Measurements from ENCODE around the gene C12orf43. TPM values are rescaled to one million over a fixed set of nuclear protein-coding genes. Genes with fewer than 3 reads are reported as not detected.

The C12orf43 gene
- total RNA-seq, 1 experiment from 2014 or later: 35.4 TPM

- Histone ChIP-seq H2AFZ (ENCODE audit: low read length) (no peak overlapping the region), H3K9me3 (ENCODE audit: low read length) (no peaks in the 10 kb centered on the region), H3K9me2 (replicated peaks; ENCODE audit: low read length) (no peaks in the 10 kb centered on the region; the same call in 1 of the 2 replicates), H3K4me2 (ENCODE audit: low read length) (no peak overlapping the region), H3K27me3 (ENCODE audit: low read length) (no peaks in the 10 kb centered on the region), H3K36me3 (ENCODE audit: low read depth, low read length) (peaks cover 4% of the 10 kb centered on the region), H3K9ac (ENCODE audit: low read length) (no peak overlapping the region), H3K27ac (ENCODE audit: low read length) (no peak overlapping the region), H4K20me1 (ENCODE audit: low read length) (no peaks in the 10 kb centered on the region), H3K4me3 (ENCODE audit: low read length) (no peak overlapping the region), H3F3A (ENCODE audit: low read length, unreplicated experiment) (no peaks in the 10 kb centered on the region), H3K79me2 (ENCODE audit: low read length) (no peaks in the 10 kb centered on the region), H3K4me1 (ENCODE audit: insufficient read depth, low read length) (no peaks in the 10 kb centered on the region)
- intact Hi-C loops (cut with micrococcal nuclease): no loop called here
- ATAC-seq (no peak), DNase-seq (no peak)
- ChIA-PET POLR2A (ENCODE audit: unreplicated experiment) (no interaction called here), CTCF (no interaction called here)
- no TSS peak for BruUV-seq (replicated peaks)
- TF ChIP-seq EZH2 (IDR thresholded peaks at IDR 0.05; ENCODE audit: low read length, unreplicated experiment) (no peak), EZH2phosphoT487 (IDR thresholded peaks at IDR 0.05; ENCODE audit: borderline replicate concordance, low read length) (no peak)
- TF ChIP-seq, protein P1, sequence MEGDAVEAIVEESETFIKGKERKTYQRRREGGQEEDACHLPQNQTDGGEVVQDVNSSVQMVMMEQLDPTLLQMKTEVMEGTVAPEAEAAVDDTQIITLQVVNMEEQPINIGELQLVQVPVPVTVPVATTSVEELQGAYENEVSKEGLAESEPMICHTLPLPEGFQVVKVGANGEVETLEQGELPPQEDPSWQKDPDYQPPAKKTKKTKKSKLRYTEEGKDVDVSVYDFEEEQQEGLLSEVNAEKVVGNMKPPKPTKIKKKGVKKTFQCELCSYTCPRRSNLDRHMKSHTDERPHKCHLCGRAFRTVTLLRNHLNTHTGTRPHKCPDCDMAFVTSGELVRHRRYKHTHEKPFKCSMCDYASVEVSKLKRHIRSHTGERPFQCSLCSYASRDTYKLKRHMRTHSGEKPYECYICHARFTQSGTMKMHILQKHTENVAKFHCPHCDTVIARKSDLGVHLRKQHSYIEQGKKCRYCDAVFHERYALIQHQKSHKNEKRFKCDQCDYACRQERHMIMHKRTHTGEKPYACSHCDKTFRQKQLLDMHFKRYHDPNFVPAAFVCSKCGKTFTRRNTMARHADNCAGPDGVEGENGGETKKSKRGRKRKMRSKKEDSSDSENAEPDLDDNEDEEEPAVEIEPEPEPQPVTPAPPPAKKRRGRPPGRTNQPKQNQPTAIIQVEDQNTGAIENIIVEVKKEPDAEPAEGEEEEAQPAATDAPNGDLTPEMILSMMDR (conservative IDR thresholded peaks at IDR 0.05; ENCODE audit: low read depth, low read length): no peak
Observed at GRCh38 chr12:120998435-120998834, 17.9 kb downstream of the C12orf43 start.

GRCh38 chr12:120997448-120997847 lies 18.8 kb downstream of the C12orf43 start:
- Histone ChIP-seq H3K27ac (ENCODE audit: low read length) (no peak overlapping the region), H3K79me2 (ENCODE audit: low read length) (no peaks in the 10 kb centered on the region), H3F3A (ENCODE audit: low read length, unreplicated experiment) (no peaks in the 10 kb centered on the region), H4K20me1 (ENCODE audit: low read length) (no peaks in the 10 kb centered on the region), H3K4me1 (ENCODE audit: insufficient read depth, low read length) (no peaks in the 10 kb centered on the region), H2AFZ (ENCODE audit: low read length) (no peak overlapping the region), H3K27me3 (ENCODE audit: low read length) (no peaks in the 10 kb centered on the region), H3K9ac (ENCODE audit: low read length) (no peak overlapping the region), H3K36me3 (ENCODE audit: low read depth, low read length) (no peaks in the 10 kb centered on the region), H3K4me2 (ENCODE audit: low read length) (no peak overlapping the region), H3K9me3 (ENCODE audit: low read length) (no peaks in the 10 kb centered on the region), H3K4me3 (ENCODE audit: low read length) (no peak overlapping the region), H3K9me2 (replicated peaks; ENCODE audit: low read length) (no peaks in the 10 kb centered on the region; the same call in 1 of the 2 replicates)
- no peak for DNase-seq
- ChIA-PET POLR2A (ENCODE audit: unreplicated experiment) (no interaction called here), CTCF (no interaction called here)
- ATAC-seq: no peak
- intact Hi-C loops (cut with micrococcal nuclease): no loop called here
- TF ChIP-seq EZH2 (IDR thresholded peaks at IDR 0.05; ENCODE audit: low read length, unreplicated experiment): no peak
- TF ChIP-seq, protein P1 (conservative IDR thresholded peaks at IDR 0.05; ENCODE audit: low read depth, low read length): no peak
- TF ChIP-seq EZH2phosphoT487 (IDR thresholded peaks at IDR 0.05; ENCODE audit: borderline replicate concordance, low read length): no peak
- no TSS peak for BruUV-seq (replicated peaks)

DNA sequence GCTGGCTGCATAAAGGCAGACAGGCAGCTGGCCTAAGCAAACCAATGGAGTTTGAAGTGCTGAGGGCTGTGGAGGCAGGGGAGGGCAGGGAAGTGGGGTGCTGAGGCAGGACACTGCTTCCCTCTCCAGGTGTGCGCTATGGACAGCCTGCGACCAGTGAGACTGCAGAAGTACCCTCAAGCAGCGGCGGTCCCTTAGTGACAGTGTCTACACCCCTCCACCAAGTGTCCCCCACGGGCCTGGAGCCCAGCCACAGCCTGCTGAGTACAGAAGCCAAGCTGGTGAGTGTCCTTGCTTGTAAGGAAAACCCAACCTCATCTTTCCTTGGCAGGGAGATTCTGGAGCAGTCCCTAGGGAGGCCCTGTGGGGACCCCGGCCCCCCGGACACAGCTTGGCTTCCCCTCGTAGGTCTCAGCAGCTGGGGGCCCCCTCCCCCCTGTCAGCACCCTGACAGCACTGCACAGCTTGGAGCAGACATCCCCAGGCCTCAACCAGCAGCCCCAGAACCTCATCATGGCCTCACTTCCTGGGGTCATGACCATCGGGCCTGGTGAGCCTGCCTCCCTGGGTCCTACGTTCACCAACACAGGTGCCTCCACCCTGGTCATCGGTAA lies 20.0 kb downstream of the C12orf43 start:
- ChIA-PET CTCF (no interaction called here), POLR2A (ENCODE audit: unreplicated experiment) (no interaction called here)
- BruUV-seq (replicated peaks): no TSS peak
- no peaks in the 10 kb centered on the region for H3K79me2 ChIP-seq (ENCODE audit: low read length)
- H3K9me2 ChIP-seq (replicated peaks; ENCODE audit: low read length): no peaks in the 10 kb centered on the region; the same call in 1 of the 2 replicates
- ATAC-seq (no peak), DNase-seq (no peak)
- TF ChIP-seq, protein P1 (conservative IDR thresholded peaks at IDR 0.05; ENCODE audit: low read depth, low read length): no peak
- H3K9ac ChIP-seq (ENCODE audit: low read length): no peak overlapping the region
- no peaks in the 10 kb centered on the region for H3K4me1 ChIP-seq (ENCODE audit: insufficient read depth, low read length)
- no peaks in the 10 kb centered on the region for H4K20me1 ChIP-seq (ENCODE audit: low read length)
- H3F3A ChIP-seq (ENCODE audit: low read length, unreplicated experiment): no peaks in the 10 kb centered on the region
- H3K36me3 ChIP-seq (ENCODE audit: low read depth, low read length): no peaks in the 10 kb centered on the region
- intact Hi-C loops (cut with micrococcal nuclease): no loop called here
- no peak overlapping the region for H3K4me2 ChIP-seq (ENCODE audit: low read length)
- H3K4me3 ChIP-seq (ENCODE audit: low read length): no peak overlapping the region
- no peak overlapping the region for H2AFZ ChIP-seq (ENCODE audit: low read length)
- H3K27ac ChIP-seq (ENCODE audit: low read length): no peak overlapping the region
- no peaks in the 10 kb centered on the region for H3K9me3 ChIP-seq (ENCODE audit: low read length)
- H3K27me3 ChIP-seq (ENCODE audit: low read length): no peaks in the 10 kb centered on the region
